ENCODE results near the gene ZRANB3.
"Not testable (repeated sequence)": the region's sequence is repeated elsewhere in the genome, so short reads cannot be mapped to it uniquely, and the experiment has no call there.

The ZRANB3 gene

GRCh38 chr2:135169900-135170753, 360.9 kb downstream of the ZRANB3 start:
- DNase-seq, result no peak

DNA sequence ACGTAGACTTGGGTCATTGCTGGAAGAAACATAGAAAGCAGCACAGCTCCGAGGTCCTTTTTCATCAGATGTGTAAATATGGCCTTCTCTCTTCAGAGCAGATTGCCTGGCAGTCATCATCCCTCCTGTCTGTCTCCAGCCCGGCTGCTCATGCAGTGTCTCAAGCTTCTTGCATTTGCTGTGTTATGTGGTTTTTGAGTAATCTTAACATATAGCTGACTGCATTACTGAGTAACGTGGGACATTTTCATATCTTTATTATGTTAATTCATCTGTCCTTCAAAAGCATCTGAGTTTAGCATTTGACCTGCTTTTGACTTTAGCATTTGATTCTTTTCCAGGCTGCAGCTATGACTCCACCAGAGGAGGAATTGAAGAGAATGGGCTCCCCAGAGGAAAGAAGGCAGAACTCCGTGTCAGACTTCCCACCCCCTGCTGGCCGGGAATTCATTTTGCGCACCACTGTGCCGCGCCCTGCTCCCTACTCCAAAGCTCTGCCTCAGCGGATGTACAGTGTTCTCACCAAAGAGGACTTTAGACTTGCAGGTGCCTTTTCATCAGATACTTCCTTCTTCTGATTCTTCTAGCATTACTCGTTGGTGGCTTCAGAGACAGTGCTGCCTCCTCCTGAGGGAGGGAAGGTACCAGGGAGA, 362.7 kb downstream of the ZRANB3 start:
- DNase-seq, result no peak

DNA sequence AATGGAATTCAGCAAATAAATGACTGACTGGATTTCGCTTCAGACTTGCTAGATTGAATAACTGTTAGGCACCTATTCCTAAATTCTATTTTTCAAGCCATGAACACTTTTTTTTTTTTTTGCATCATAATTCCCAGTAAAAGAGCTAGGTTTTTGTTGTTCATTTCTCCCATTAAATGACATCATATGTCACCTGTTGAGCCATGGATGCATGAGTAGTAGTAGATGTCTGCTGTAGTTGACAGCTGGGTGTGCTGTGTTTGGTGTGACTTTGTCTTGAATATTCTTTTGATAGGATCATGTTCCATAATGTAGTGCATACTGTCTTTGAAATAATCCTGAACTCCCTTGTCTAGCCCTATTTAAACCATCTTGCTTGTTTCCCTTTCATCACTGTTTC, 363.7 kb downstream of the ZRANB3 start:
- no peak for DNase-seq

DNA sequence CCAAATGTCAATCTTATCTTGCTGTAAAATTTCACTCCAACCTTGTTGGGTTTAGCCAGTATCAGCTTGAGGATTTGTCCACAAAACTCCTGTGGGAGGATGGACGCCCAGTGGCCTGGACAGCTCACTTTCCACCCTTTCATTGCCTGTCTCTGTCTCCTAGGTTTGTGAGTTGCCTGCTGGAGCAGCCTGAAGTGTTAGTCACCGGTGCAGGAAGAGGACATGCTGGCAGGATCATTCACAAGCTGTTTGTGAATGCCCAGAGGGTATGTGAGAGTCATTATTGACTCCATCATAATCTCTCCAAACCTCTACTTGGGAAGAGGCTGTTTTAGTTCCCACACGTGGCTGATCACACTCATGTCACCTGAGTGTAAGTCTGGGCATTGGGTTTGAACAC, 366.6 kb downstream of the ZRANB3 start:
- DNase-seq, result no peak

- no peak for DNase-seq
Measured at GRCh38 chr2:135163901-135164300, 367.1 kb downstream of the ZRANB3 start.

DNA sequence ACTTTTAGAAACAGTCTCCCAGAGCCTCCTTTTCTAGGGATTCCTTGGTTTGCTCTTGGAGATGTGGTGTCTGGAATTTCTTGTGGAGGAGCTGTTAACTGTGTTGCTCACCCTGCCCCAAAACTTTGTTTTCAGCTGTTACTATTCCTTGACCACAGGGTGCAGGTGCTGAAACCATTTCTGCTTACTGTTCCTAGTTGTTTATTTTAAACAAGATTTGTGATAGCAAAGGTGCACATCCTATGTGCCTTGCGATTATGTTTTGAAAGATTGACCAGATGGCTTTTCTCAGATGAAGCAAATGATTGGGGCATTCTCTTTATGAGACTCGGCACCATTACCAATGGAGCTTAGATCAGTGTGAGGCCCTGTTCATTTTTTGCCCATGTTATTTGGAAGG, 367.7 kb downstream of the ZRANB3 start:
- DNase-seq, result no peak

- no peak for DNase-seq
Measured at GRCh38 chr2:135162786-135163185, 368.2 kb downstream of the ZRANB3 start.

GRCh38 chr2:135162377-135162776, 368.6 kb downstream of the ZRANB3 start:
- DNase-seq, result no peak

DNA sequence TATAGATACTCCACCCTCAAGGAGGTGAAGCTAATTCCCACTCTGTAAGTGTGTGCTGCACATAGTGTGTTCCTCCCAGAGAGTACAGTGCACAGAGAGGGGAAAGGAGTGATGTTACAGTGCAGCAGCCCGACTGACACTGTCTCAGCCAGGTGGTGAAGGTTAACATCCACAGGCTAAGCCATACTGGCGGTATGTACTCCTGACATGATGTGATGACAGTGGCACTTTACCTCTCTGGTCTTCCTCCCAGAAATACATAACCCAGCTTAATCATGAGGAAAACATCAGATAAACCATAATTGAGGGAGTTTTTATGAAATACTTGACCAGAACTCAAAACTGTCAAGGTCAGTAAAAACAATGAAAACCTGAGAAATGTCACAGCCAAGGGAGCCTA, 371.8 kb downstream of the ZRANB3 start:
- no peak for DNase-seq

DNA sequence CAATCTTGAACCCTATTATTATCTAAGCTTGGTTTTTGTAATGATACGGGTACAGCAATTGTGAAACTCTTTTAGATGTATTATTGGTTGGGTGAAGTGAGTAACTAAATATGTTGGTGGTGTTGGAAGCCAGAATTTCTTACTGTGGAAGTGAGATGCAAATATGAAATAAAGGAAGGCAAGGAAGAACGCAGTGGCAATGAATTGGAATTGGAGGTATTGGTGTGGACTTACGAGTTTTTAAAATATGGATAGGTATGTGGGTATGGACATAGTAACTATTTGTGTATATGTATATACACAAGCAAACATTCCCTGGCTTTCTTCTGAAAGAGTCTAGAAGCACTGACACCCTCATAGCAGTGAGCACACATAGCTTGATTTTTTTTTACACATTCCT, 373.2 kb downstream of the ZRANB3 start:
- DNase-seq, result no peak

- no peak for DNase-seq
Measured at GRCh38 chr2:135154962-135155361, 376.1 kb downstream of the ZRANB3 start.

DNA sequence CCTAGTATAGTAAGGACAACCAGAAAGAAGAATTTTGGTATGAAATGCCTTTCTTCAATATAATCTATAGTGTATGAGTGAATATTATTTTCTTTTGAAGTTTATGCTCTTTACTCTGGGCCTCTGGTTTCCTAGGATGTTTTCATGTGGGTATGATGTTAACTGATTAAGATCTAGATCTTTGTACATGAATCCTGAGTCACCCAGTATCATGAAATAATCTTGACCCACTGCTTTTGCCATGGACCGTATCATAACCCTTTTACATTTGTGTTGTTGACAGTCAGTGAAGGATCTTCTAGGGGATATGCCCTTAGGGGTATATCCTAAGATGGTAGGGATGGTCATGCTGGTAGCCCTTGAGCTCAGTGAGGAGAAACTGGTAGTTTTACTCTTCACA, 378.7 kb downstream of the ZRANB3 start:
- DNase-seq, result no peak

DNA sequence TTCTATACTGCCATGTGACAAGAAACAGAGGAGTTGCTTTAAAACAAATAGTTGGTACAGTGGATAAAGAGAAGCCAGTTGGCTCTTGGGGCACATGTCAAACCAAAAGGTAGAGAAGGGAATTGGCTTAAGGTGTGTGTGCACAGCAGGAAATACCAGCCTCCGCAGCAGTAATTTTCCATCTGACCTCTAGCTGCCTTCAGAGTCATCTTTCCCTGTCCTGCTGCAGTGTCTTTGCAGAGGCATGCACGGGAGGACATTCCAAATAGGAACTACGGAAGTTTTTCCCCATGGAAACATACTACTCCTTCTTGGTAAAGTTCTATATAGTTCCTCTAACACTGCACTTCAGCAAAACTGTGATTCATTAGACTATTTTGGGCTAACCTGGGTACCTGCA, 379.4 kb downstream of the ZRANB3 start:
- DNase-seq, result no peak

GRCh38 chr2:135150725-135151124, 380.3 kb downstream of the ZRANB3 start:
- no peak for DNase-seq

DNA sequence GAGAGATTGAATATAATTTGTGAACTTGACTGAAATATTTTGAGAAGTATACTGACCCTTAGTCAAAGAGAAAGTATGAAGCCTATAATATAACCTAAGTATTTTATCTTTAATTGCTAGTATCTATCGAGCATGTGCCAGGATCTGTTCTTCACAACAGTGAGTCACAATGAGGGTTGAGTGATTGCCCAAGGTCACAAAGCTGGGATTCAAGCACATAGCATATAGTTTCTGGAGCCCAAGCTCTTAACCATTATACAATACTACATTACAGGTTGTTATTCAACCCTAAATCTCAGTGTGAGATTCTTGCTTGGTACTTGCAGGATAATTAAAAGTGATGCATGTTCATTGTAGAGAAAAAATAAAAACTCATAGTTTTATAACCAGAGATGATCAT, 381.8 kb downstream of the ZRANB3 start:
- DNase-seq, result no peak

GRCh38 chr2:135144343-135144742, 386.7 kb downstream of the ZRANB3 start:
- DNase-seq, result no peak

- DNase-seq, result no peak
Measured at GRCh38 chr2:135142323-135142722, 388.7 kb downstream of the ZRANB3 start.

GRCh38 chr2:135140606-135141005, 390.4 kb downstream of the ZRANB3 start:
- no peak for DNase-seq

DNA sequence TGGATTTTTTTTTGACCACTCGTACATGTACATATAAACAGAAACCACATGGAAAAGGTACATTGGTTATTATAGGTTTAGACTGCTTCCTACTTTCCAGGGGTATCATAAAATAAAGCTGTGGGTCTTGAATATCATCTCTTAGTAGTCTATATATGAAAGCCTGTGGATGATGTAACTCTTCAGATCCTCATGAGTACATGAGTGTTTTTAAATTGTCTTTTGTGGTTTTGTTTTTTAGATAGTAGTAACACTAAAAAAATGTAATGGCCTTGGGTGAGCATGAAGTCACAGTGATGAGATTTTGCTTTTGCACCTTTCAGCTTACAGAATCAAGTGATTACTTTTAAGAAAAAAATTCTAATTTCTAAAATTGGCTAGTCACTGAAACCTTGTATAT, 398.7 kb downstream of the ZRANB3 start:
- DNase-seq, result no peak

- no peak for DNase-seq
Measured at GRCh38 chr2:135130751-135131150, 400.3 kb downstream of the ZRANB3 start.

- DNase-seq, result no peak
Measured at GRCh38 chr2:135125940-135126339, 405.1 kb downstream of the ZRANB3 start.

DNA sequence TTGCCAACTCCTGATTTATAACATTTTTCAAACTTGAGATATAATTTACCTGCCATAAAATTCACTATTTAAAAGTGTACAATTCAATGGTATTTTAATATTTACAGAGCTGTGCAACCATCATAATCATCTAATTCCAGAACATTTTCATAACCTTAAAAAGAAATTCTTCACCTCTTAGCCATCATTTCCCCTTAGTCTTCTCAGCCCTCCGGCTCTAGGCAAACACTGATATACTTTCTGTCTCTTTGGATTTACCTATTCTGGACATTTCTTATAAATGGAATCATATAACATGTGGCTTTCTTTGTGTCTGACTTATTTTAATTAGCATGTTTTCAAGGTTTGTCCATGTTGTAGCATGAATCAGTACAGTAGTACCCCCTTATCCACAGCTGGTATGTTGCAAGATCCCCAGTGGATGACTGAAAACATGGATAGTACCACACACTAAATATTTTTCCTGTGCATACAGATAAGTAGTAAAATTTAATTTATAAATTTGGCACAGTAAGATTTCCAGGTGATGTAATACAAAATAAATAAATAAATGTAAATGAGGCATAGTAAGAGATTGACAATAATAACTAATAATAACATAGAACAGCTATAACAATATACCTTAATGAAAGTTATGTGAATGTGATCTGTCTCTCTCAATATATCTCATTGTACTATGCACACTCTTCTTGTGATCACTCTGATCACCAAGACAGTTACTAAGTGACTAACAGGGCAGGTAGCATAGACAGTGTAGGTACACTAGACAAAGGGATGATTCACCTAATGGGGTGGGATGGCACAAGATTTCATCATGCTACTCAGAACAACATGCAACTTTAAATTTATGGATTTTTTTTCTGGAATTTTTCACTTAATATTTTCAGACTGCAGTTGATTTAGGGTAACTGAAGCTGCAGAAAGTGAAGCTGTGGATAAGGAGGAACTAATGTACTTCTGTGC, 405.8 kb downstream of the ZRANB3 start:
- DNase-seq, result no peak

DNA sequence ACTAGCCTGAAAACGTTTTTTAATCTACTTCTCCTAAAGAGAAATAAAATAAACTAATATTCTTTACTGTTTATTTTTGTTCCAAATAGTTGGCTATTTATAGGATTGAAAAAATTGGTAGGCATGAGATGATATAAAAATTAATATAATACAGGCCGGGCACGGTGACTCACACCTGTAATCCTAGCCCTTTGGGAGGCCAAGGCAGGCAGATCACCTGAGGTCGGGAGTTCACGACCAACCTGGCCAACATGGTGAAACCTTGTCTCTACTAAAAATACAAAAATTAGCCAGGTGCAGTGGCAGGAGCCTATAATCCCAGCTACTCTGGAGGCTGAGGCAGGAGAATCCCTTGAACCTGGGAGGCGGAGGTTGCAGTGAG, 409.4 kb downstream of the ZRANB3 start:
- DNase-seq, result not testable (repeated sequence)
